Vagina (tissue), 2 donors: ENCODE measurements around the gene IFT122.
"Not testable (repeated sequence)": the region's sequence is repeated elsewhere in the genome, so short reads cannot be mapped to it uniquely, and the experiment has no call there.

Source experiments
- POLR2A ChIP-seq, 2 donors: fragments of 450-650 bp; IDR thresholded peaks; one replicate each; pipeline ENCODE4 v1.6.1; 2017; ENCODE audit warnings: antibody characterized with exemption in 2 of 2, mild to moderate bottlenecking in 2 of 2, moderate library complexity in 2 of 2
- POLR2AphosphoS5 ChIP-seq, 2 donors: sonication (generic); formaldehyde crosslinking; IDR thresholded peaks; one replicate each; pipeline ENCODE4 v1.9.0; 2017; ENCODE audit warnings: antibody characterized with exemption in 2 of 2, mild to moderate bottlenecking in 2 of 2, low read depth in 1 of 2; ENCODE audit not compliant: insufficient read depth in 1 of 2
- TF ChIP-seq, protein P1 (sequence below), 3 experiments: fragments of 450-650 bp in 2 of 3; fragments of 200-600 bp in 1 of 3; sonication (generic) in 1 of 3; IDR thresholded peaks; one replicate each; pipeline ENCODE4 v1.5.1; 2017 to 2019; ENCODE audit warnings: antibody characterized with exemption in 3 of 3, mild to moderate bottlenecking in 2 of 3, moderate library complexity in 2 of 3

DNA sequence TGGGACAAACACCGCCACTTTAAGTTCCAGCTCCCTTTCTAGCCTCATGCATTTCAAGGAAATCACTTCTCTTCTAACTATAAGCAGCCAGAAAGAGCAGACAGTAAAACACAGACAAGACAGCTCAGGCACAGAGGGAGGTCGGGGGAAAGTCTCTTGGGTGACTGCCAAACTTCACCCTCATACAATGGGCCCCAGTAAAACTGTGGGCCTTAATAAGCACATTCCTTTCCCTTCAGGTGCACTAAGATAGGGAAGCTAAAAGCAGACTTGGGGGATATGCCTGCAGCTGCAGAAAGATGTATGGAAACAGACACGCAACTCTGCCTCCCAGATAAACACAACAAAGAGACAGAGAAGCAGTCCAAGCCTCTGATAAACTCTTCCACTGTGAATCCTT, 26.8 kb upstream of the IFT122 start:
- TF ChIP-seq, protein P1, sequence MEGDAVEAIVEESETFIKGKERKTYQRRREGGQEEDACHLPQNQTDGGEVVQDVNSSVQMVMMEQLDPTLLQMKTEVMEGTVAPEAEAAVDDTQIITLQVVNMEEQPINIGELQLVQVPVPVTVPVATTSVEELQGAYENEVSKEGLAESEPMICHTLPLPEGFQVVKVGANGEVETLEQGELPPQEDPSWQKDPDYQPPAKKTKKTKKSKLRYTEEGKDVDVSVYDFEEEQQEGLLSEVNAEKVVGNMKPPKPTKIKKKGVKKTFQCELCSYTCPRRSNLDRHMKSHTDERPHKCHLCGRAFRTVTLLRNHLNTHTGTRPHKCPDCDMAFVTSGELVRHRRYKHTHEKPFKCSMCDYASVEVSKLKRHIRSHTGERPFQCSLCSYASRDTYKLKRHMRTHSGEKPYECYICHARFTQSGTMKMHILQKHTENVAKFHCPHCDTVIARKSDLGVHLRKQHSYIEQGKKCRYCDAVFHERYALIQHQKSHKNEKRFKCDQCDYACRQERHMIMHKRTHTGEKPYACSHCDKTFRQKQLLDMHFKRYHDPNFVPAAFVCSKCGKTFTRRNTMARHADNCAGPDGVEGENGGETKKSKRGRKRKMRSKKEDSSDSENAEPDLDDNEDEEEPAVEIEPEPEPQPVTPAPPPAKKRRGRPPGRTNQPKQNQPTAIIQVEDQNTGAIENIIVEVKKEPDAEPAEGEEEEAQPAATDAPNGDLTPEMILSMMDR (IDR thresholded peaks at IDR 0.05), result not testable (repeated sequence)
- not testable (repeated sequence) for TF ChIP-seq POLR2AphosphoS5 (IDR thresholded peaks at IDR 0.05; ENCODE audit: insufficient read depth in 1 of 2, low read depth in 1 of 2); POLR2A (IDR thresholded peaks at IDR 0.05)
